Gastroesophageal sphincter (tissue), 4 donors: ENCODE results near the gene NANOGP8. TPM values are rescaled to one million over a fixed set of nuclear protein-coding genes. Genes with fewer than 3 reads are reported as not detected.
"Not testable (repeated sequence)": the region's sequence is repeated elsewhere in the genome, so short reads cannot be mapped to it uniquely, and the experiment has no call there.

ENCODE experiments used
- ATAC-seq: fragments of 150-250 bp; one replicate; pipeline ENCODE4 v1.9.1; 2016; ENCODE audit warnings: mild to moderate bottlenecking, moderate library complexity
- H3K27ac ChIP-seq, 4 donors: fragments of 200-600 bp; sonication (generic) in 3 of 4; 1 replicate in 3 of 4; 2 replicates in 1 of 4; pipeline ENCODE4 v1.5.1; 2016 to 2019
- H3K27me3 ChIP-seq: fragments of 200-600 bp; sonication (generic); one replicate; pipeline ENCODE4 v1.5.1; 2019
- H3K36me3 ChIP-seq, 2 donors: fragments of 200-600 bp; sonication (generic); one replicate each; pipeline ENCODE4 v1.5.1; 2019; ENCODE audit warnings: control low read depth in 1 of 2
- H3K4me1 ChIP-seq, 3 donors: fragments of 200-600 bp; sonication (generic); 1 replicate in 2 of 3; 2 replicates in 1 of 3; pipeline ENCODE4 v1.5.1; 2016 to 2019; ENCODE audit warnings: control low read depth in 2 of 3
- H3K4me3 ChIP-seq, 2 donors: fragments of 200-600 bp; sonication (generic); one replicate each; pipeline ENCODE4 v1.5.1; 2019; ENCODE audit warnings: mild to moderate bottlenecking in 1 of 2, moderate library complexity in 1 of 2
- H3K9me3 ChIP-seq, 3 donors: fragments of 200-600 bp; sonication (generic); one replicate each; pipeline ENCODE4 v1.5.1; 2017 to 2019; ENCODE audit warnings: control low read depth in 2 of 3
- CTCF ChIP-seq, 4 experiments: fragments of 200-600 bp in 2 of 4; fragments of 450-650 bp in 2 of 4; sonication (generic) in 1 of 4; IDR thresholded peaks; one replicate each; pipeline ENCODE4 v1.5.1; 2017 to 2019; ENCODE audit warnings: antibody characterized with exemption in 4 of 4, mild to moderate bottlenecking in 2 of 4, moderate library complexity in 2 of 4
- EP300 ChIP-seq: sonication (generic); formaldehyde crosslinking; IDR thresholded peaks from one replicate; pipeline ENCODE4 v1.6.1; 2017; ENCODE audit warnings: antibody characterized with exemption, mild to moderate bottlenecking
- POLR2A ChIP-seq, 2 donors: fragments of 450-650 bp; IDR thresholded peaks; one replicate each; pipeline ENCODE4 v1.6.1; 2017; ENCODE audit warnings: antibody characterized with exemption in 2 of 2, mild to moderate bottlenecking in 2 of 2, moderate library complexity in 1 of 2
- POLR2AphosphoS5 ChIP-seq: sonication (generic); formaldehyde crosslinking; IDR thresholded peaks from one replicate; pipeline ENCODE4 v1.6.1; 2017; ENCODE audit warnings: antibody characterized with exemption
- WGBS, 2 donors: methylation state at CpG; one replicate each; pipeline ENCODE4 v1.1.5; 2018; ENCODE audit warnings: low coverage in 1 of 2; 5-methylcytosine and 5-hydroxymethylcytosine counted together
- total RNA-seq, 4 donors: library from RNA; depleted of rRNA; stranded (reverse); fragments of >200 nt; gene quantifications; one replicate each; pipeline ENCODE4 v1.1.0, GENCODE V29; 2016

The NANOGP8 gene
- 1 to 10 TPM in 1 of 4 donors, not detected in 3; 4.0 TPM for total RNA-seq

- H3K9me3 ChIP-seq, H3K4me3 ChIP-seq, H3K27ac ChIP-seq, ATAC-seq, H3K27me3 ChIP-seq, H3K36me3 ChIP-seq: not testable (repeated sequence)
- H3K4me1 ChIP-seq = peaks cover 0 to 11% (median 0%) of the 10 kb centered on the region in 3 donors
- WGBS, 2 donors = 77 to 83% methylated on average over 6 to 8 of the region's 8 CpGs
These were observed at the start of gene NANOGP8 for GRCh38 chr15:35085176-35085919. Gene NANOGP8 (minus strand): TSS chr15:35085295. CDS start chr15:35085110, 185 bp downstream.

GRCh38 chr15:35134299-35134698 is 49.2 kb upstream of the NANOGP8 start:
- WGBS, 2 donors = 92 to 100% methylated on average over 1 of the region's 1 CpG

GRCh38 chr15:35130245-35130644 is 45.1 kb upstream of the NANOGP8 start:
- no peak for ATAC-seq

More at GRCh38 chr15:35134299-35134698, 49.2 kb upstream of the NANOGP8 start:
- no peaks in the 10 kb centered on the region for H3K27me3 ChIP-seq
- no peaks in the 10 kb centered on the region for H3K9me3 ChIP-seq
- no peak for ATAC-seq
- no peak overlapping the region for H3K27ac ChIP-seq
- no peaks in the 10 kb centered on the region for H3K36me3 ChIP-seq
- no peak overlapping the region for H3K4me3 ChIP-seq
- no peaks in the 10 kb centered on the region for H3K4me1 ChIP-seq
- TF ChIP-seq POLR2A (IDR thresholded peaks at IDR 0.05) (no peak), EP300 (no peak), CTCF (IDR thresholded peaks at IDR 0.05) (no peak), POLR2AphosphoS5 (no peak)

GRCh38 chr15:35129361-35129760 is 44.3 kb upstream of the NANOGP8 start:
- H3K27ac ChIP-seq = no peak overlapping the region
- H3K27me3 ChIP-seq = no peaks in the 10 kb centered on the region
- H3K9me3 ChIP-seq = no peaks in the 10 kb centered on the region
- H3K36me3 ChIP-seq = no peaks in the 10 kb centered on the region
- no peak for TF ChIP-seq EP300
- TF ChIP-seq POLR2AphosphoS5 = no peak
- TF ChIP-seq POLR2A (IDR thresholded peaks at IDR 0.05) = no peak
- TF ChIP-seq CTCF (IDR thresholded peaks at IDR 0.05) = no peak
- 73 to 83% methylated on average over 4 of the region's 4 CpGs for WGBS, 2 donors
- no peak for ATAC-seq
- no peak overlapping the region for H3K4me3 ChIP-seq
- H3K4me1 ChIP-seq = no peaks in the 10 kb centered on the region

More at GRCh38 chr15:35130245-35130644, 45.1 kb upstream of the NANOGP8 start:
- Histone ChIP-seq H3K36me3 (no peaks in the 10 kb centered on the region), H3K27me3 (no peaks in the 10 kb centered on the region), H3K4me1 (no peaks in the 10 kb centered on the region), H3K4me3 (no peak overlapping the region), H3K9me3 (no peaks in the 10 kb centered on the region), H3K27ac (no peak overlapping the region)
- 36 to 54% methylated on average over 1 of the region's 1 CpG for WGBS, 2 donors
- TF ChIP-seq EP300 (no peak), POLR2AphosphoS5 (no peak), CTCF (IDR thresholded peaks at IDR 0.05) (no peak), POLR2A (IDR thresholded peaks at IDR 0.05) (no peak)

GRCh38 chr15:35127717-35128116 is 42.6 kb upstream of the NANOGP8 start:
- WGBS, 2 donors = 88 to 100% methylated on average over 1 of the region's 1 CpG
- Histone ChIP-seq H3K27ac (no peak overlapping the region), H3K9me3 (no peaks in the 10 kb centered on the region), H3K27me3 (no peaks in the 10 kb centered on the region), H3K4me3 (no peak overlapping the region), H3K36me3 (no peaks in the 10 kb centered on the region), H3K4me1 (no peaks in the 10 kb centered on the region)
- TF ChIP-seq POLR2AphosphoS5 (no peak), EP300 (no peak), CTCF (IDR thresholded peaks at IDR 0.05) (no peak)
- ATAC-seq = no peak
